Retina (tissue), 1 donor: ENCODE data around the gene NEK4.
"Not testable (repeated sequence)": the region's sequence is repeated elsewhere in the genome, so short reads cannot be mapped to it uniquely, and the experiment has no call there.

Experiments
- DNase-seq: peaks from one replicate; pipeline ENCODE4 v3.0.0-alpha.2; 2016

Gene NEK4

GRCh38 chr3:52730681-52731080, 40.1 kb downstream of the NEK4 start:
- no peak for DNase-seq

GRCh38 chr3:52728753-52729152, 42.0 kb downstream of the NEK4 start:
- not testable (repeated sequence) for DNase-seq

- DNase-seq = no peak
Observed at GRCh38 chr3:52724511-52724910, 46.2 kb downstream of the NEK4 start.

GRCh38 chr3:52723935-52724334, 46.8 kb downstream of the NEK4 start:
- no peak for DNase-seq

GRCh38 chr3:52722491-52722890, 48.2 kb downstream of the NEK4 start:
- DNase-seq = no peak

DNA sequence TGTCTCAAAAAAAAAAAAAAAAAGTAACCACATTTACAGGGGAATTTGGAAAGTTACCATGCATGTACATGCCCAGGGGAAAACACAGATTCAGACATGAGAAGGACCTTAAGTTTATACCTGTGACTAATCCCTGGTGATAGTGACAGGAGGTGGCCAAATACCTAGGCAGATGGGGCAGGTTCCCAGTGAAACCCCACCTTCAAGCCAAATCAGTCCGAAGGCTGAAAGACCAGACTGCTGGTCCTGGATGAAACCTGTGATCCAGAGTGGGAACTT, 49.1 kb downstream of the NEK4 start:
- no peak for DNase-seq

GRCh38 chr3:52721002-52721729, 49.6 kb downstream of the NEK4 start:
- DNase-seq = no peak

DNA sequence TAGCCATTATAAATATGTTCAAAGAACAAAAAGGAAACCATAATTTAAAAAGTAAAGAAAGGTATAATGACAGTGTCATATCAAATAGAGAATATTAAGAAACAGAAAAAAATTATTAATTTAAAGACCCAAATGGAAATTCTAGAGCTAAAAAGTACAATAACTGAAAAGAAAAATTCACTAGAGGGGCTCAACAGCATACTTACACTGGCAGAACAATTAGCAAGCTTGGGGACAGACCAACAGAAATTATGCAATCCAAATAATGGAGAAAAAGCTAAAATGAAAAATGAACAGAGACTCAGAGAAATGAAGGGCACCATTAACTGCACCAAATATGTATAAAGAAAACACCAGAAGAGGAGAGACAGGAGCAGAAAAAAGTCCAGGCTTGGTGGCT, 51.1 kb downstream of the NEK4 start:
- no peak for DNase-seq

- DNase-seq = no peak
Observed at GRCh38 chr3:52715714-52716305, 54.9 kb downstream of the NEK4 start.

- peak; percentile 18 for DNase-seq
Observed at GRCh38 chr3:52714335-52715302, 56.1 kb downstream of the NEK4 start.

DNA sequence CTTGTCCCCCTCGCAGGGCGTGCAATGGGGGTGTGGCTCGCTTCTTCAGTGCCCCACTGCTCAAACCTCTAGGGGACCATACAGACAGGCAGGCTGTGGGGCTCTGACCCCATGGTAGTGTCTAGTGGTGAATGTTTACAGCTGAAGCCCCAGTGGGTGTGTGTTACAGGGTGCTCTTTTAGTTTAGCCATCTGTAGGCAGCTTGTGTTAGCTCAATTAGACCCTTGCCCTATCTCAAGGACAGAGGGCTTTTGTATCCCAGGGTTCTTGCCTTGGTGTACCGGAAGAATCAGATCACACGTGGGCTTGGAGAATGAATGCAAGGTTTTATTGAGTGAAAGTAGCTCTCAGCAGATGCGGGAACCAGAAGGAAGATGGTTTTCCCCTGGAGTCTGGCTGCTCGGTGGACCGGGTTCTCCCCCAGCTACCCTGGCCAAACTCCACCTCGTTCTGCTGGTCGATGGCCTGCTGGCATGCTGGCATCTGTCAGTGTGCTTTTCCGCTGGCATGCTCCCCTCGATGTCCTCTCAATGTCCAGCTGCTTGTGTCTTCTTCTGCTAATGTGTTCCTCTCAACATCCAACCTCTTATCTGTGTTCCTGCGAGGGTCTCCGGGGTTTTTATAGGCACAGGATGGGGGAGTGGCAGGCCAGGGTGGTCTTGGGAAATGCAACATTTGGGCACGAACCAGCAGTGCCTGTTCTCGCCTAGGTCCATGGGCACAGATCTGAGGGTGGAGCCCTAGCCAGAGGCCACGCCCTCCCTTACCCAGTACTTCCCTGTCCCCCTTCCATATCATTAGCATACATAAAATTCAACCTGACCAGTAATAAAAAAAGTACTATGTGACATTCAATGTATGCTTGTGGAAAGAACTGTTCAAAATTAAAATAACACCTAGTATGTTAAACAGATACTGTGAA, 58.2 kb downstream of the NEK4 start:
- no peak for DNase-seq

GRCh38 chr3:52710512-52710911, 60.2 kb downstream of the NEK4 start:
- DNase-seq = no peak

GRCh38 chr3:52707585-52707984, 63.2 kb downstream of the NEK4 start:
- no peak for DNase-seq

GRCh38 chr3:52705688-52706686, 64.8 kb downstream of the NEK4 start, which contains the start of the genes GLT8D1 and SPCS1:
Gene GLT8D1, minus strand, starts transcription at chr3:52705791. Its CDS starts 5,331 bp downstream, at chr3:52700460.
Gene SPCS1, plus strand, starts transcription at chr3:52706106. Its CDS starts 141 bp downstream, at chr3:52706247.
- peak; percentile 99 for DNase-seq

DNA sequence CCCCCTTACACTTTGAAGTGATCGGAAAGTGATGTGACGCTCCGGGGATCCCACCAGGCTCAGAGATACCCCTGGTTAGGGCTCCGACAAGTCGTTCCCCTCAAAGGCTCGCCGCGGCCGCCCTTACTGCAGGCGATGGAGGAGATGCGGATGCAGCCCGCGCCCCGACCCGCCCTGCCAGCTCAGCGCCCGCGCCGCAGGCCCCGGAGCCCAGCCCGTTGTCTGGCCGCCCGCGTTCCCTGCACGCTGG, 65.4 kb downstream of the NEK4 start:
- DNase-seq = no peak

GRCh38 chr3:52704611-52705437, 65.9 kb downstream of the NEK4 start:
- peak; percentile 47 for DNase-seq

- no peak for DNase-seq
Observed at GRCh38 chr3:52703341-52703740, 67.4 kb downstream of the NEK4 start.

- no peak for DNase-seq
Observed at GRCh38 chr3:52697632-52697965, 73.1 kb downstream of the NEK4 start.

DNA sequence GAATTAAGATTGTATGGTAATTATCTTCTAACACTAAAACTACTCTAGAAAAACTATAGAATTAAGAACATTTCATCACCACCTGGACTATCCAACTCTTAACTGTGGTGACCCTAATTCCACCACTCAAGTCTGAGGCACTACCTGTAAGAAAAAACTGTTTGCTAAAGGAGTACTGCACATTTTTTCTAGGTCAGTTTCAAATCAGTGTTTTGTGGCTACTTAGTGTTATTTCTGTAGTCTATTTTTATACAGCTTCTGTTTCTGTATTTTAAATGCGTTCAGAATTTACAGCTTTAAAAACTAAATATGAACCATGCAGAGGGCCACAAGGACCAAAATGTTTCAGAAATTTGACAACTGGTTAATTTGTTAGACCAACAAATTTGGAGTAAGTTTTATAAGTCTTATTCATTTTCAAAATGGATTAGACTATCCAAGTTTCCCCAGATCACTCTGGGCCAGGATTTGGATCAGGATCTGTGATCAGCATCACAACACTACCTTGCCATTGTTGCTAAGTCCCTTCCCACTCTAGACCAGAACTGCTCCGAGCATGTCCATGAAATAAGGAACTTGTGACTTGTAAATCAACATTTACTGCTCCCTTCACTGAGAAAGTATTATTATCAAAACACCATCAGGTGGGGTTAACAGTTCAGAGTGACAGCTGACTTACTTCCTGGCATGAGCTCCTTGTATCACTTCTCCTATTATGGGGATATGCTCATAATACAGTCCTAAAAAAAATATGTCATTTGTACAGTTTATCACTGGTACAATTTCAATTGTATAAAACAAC, 73.7 kb downstream of the NEK4 start:
- DNase-seq = no peak
